GM13976 (cell line): ENCODE data around the gene PROM2.

Experiments
- DNase-seq: peaks from one replicate; pipeline ENCODE4 v3.0.0; 2012; ENCODE audit warnings: low spot score
- in situ Hi-C: fragments of 300-500 bp; cut with MboI; formaldehyde crosslinking; loops from one replicate; pipeline ENCODE4 v1.12.0; 2022; ENCODE audit warnings: low sequenced_read_pairs, mixed read lengths, inconsistent platforms; ENCODE audit not compliant: unreplicated experiment
- TF ChIP-seq, protein P1 (sequence below): IDR thresholded peaks from 2 replicates; pipeline ENCODE4 v1.5.1; 2012; ENCODE audit warnings: borderline replicate concordance, mild to moderate bottlenecking; ENCODE audit not compliant: insufficient read depth; ENCODE audit errors: extremely low read depth, missing control alignments, control extremely low read depth

The PROM2 gene

GRCh38 chr2:95310651-95311050 is 36.4 kb downstream of the PROM2 start:
- DNase-seq = no peak
- TF ChIP-seq, protein P1, sequence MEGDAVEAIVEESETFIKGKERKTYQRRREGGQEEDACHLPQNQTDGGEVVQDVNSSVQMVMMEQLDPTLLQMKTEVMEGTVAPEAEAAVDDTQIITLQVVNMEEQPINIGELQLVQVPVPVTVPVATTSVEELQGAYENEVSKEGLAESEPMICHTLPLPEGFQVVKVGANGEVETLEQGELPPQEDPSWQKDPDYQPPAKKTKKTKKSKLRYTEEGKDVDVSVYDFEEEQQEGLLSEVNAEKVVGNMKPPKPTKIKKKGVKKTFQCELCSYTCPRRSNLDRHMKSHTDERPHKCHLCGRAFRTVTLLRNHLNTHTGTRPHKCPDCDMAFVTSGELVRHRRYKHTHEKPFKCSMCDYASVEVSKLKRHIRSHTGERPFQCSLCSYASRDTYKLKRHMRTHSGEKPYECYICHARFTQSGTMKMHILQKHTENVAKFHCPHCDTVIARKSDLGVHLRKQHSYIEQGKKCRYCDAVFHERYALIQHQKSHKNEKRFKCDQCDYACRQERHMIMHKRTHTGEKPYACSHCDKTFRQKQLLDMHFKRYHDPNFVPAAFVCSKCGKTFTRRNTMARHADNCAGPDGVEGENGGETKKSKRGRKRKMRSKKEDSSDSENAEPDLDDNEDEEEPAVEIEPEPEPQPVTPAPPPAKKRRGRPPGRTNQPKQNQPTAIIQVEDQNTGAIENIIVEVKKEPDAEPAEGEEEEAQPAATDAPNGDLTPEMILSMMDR = no peak
- in situ Hi-C loops = no loop called here

DNA sequence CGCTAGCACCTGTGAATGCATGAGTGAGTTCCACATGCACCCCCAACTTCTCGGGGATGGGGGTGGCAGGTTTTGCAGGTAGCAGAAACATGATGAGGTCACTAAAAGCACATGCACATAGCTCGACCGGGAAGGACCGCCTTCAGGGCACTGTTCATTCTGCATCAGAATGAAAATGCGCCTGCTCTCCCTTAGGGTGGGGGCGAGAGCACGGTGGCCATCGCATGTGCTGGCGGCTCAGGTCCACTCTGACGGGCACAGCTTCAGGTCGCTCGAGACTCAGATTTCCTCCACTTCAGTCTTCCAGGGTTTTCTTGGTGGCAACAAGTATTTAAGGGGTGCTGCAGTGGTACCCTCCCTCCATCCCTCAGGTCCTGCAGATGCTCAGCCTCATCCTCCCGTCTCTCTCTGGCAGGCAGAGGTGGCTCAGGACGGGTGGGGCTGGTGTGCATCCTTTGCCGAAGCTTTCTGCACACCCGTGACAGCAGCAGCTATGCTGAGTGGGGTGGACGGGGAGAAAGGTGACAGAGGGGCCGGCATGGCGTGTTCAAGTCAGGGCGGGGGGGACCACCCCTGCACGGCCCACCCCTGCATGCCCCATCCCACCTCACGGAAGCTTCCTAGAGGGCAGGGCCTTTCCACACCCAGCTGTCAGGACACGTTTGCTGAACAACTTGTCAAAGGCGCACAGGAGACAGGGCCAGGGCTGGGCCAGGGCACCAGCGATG is 37.7 kb downstream of the PROM2 start:
- no peak for DNase-seq
- TF ChIP-seq, protein P1 = no peak
- in situ Hi-C loops = no loop called here

DNA sequence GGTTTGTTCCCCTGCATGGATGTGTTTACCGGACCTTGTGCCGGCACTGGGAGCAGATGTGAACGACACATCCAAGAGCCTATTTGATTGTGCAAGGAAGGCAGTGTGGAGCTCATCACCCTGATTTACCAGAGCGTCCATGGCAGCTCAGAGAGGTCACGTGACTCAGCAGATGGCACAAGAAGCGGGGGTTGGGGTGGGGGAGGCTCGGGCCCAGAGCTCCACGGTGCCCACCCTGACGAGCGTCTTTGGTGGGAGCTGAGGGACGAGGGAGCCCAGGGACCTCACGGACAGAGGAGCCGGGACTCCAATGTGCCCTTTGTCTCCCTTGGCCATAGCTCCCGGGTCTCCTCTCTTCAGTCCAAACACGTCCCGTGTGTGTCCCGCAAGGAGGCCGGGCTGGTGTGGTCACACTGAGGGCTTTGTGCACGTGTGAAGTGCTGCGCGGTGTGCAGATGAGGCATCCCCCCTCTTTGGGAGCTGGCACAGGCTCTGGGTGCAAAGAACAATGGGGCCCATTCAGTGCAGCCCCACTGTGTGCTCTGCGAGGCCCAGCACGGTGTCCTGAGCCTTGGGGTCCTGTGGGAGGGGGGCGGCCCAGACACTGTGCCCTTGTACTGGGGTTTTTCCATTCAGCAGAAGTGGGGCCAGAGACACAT is 38.4 kb downstream of the PROM2 start:
- in situ Hi-C loops = no loop called here
- DNase-seq = no peak
- TF ChIP-seq, protein P1 = no peak

- in situ Hi-C loops = no loop called here
- no peak for DNase-seq
- TF ChIP-seq, protein P1 = no peak
Observed at GRCh38 chr2:95313296-95314131, 39.3 kb downstream of the PROM2 start.

GRCh38 chr2:95314598-95314963 is 40.3 kb downstream of the PROM2 start:
- in situ Hi-C loops = no loop called here
- TF ChIP-seq, protein P1 = no peak
- no peak for DNase-seq

GRCh38 chr2:95314964-95315611 is 40.8 kb downstream of the PROM2 start:
- DNase-seq = peak; percentile 68
- in situ Hi-C loops = no loop called here
- TF ChIP-seq, protein P1 = peak; percentile 12
